Calu3 (cell line): ENCODE data around the gene CHRDL1. TPM values are rescaled to one million over a fixed set of nuclear protein-coding genes. Genes with fewer than 3 reads are reported as not detected.

Experiments
- BruUV-seq: library from RNA; stranded (reverse); fragments of 400-500 nt; replicated peaks from 2 replicates; lab custom pipeline; 2021; lab: Mats Ljungman, UMichigan
- CTCF ChIA-PET: fragments of 300-600 bp; sonication (Branson Sonifier 250); formaldehyde crosslinking; loops from one replicate; lab custom pipeline; 2022; ENCODE audit warnings: antibody characterized with exemption; lab: Charles Lee
- DNase-seq: peaks from one replicate; pipeline ENCODE4 v3.0.0; 2022
- H3K27ac Mint-ChIP-seq: one replicate; pipeline ENCODE4 v1.8.0; 2022; ENCODE audit warnings: mixed read lengths; ENCODE audit not compliant: unreplicated experiment
- H3K27me3 Mint-ChIP-seq: one replicate; pipeline ENCODE4 v1.8.0; 2022; ENCODE audit warnings: mixed read lengths; ENCODE audit not compliant: unreplicated experiment
- H3K36me3 Mint-ChIP-seq: one replicate; pipeline ENCODE4 v1.8.0; 2022; ENCODE audit warnings: mild to moderate bottlenecking, moderate library complexity, mixed read lengths; ENCODE audit not compliant: insufficient read depth, unreplicated experiment
- H3K4me1 Mint-ChIP-seq: one replicate; pipeline ENCODE4 v1.8.0; 2022; ENCODE audit warnings: mild to moderate bottlenecking, low read depth, mixed read lengths; ENCODE audit not compliant: unreplicated experiment
- H3K4me3 Mint-ChIP-seq: one replicate; pipeline ENCODE4 v1.8.0; 2022; ENCODE audit warnings: mild to moderate bottlenecking, low read depth, moderate library complexity, mixed read lengths; ENCODE audit not compliant: unreplicated experiment
- H3K9me3 Mint-ChIP-seq: one replicate; pipeline ENCODE4 v1.8.0; 2022; ENCODE audit warnings: low read depth, mixed read lengths; ENCODE audit not compliant: unreplicated experiment
- intact Hi-C: fragments of 100-400 bp; cut with micrococcal nuclease; formaldehyde crosslinking; loops from one replicate; pipeline ENCODE4 v1.10.0; 2022; ENCODE audit not compliant: unreplicated experiment
- total RNA-seq: library from RNA; stranded (reverse); gene quantifications from 2 replicates; pipeline ENCODE4 v1.2.3, GENCODE V29; 2022
- TF ChIP-seq, protein P1 (sequence below): fragments of 200-600 bp; IDR thresholded peaks from one replicate; pipeline ENCODE4 v1.8.0; 2022; ENCODE audit warnings: antibody characterized with exemption; ENCODE audit not compliant: unreplicated experiment

The CHRDL1 gene
- total RNA-seq, 1 experiment from 2014 or later: not detected

DNA sequence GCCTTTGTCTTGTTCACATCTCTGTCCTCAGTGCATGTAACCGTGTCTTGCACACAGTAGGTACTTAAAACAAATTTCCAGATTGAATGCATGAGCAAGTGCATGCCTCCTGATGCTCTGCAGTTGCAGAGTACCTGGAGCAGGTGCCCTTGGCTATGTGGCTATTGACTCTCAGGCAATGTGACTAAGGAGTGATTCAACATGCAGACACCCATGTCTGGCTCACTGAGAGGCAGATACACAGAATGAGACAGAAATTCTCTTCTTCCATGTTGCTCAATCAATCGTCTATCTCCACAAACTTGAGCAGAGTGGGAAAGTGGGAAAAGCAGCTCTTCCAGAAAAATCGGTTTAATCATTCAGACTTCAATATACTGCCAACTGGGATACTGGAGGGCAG lies 111.0 kb downstream of the CHRDL1 start:
- intact Hi-C loops: no loop called here
- no peak overlapping the region for H3K27ac Mint-ChIP-seq
- H3K4me1 Mint-ChIP-seq: no peaks in the 10 kb centered on the region
- H3K36me3 Mint-ChIP-seq: no peaks in the 10 kb centered on the region
- no TSS peak for BruUV-seq
- no peak for DNase-seq
- no peaks in the 10 kb centered on the region for H3K27me3 Mint-ChIP-seq
- CTCF ChIA-PET: no interaction called here
- TF ChIP-seq, protein P1, sequence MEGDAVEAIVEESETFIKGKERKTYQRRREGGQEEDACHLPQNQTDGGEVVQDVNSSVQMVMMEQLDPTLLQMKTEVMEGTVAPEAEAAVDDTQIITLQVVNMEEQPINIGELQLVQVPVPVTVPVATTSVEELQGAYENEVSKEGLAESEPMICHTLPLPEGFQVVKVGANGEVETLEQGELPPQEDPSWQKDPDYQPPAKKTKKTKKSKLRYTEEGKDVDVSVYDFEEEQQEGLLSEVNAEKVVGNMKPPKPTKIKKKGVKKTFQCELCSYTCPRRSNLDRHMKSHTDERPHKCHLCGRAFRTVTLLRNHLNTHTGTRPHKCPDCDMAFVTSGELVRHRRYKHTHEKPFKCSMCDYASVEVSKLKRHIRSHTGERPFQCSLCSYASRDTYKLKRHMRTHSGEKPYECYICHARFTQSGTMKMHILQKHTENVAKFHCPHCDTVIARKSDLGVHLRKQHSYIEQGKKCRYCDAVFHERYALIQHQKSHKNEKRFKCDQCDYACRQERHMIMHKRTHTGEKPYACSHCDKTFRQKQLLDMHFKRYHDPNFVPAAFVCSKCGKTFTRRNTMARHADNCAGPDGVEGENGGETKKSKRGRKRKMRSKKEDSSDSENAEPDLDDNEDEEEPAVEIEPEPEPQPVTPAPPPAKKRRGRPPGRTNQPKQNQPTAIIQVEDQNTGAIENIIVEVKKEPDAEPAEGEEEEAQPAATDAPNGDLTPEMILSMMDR: no peak
- no peaks in the 10 kb centered on the region for H3K9me3 Mint-ChIP-seq
- no peak overlapping the region for H3K4me3 Mint-ChIP-seq

DNA sequence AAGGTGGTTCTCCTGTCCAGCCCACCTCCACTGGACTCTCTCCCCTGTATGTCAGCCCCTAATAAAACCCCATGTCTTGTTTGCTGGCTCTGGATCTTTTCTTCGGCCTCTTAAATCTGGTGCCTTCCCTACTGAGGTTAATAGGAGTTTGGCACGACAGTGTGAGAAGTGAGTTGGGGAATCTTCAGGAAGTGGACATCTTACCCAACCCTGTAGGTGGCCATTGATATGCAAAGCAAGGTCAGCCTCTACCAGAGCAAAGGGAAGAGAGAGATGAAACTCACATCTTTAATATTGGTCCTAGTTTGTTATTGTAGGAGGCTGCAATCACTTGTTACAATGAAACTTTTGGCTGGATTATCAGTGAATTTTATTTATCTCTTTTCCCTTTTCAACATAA lies 111.7 kb downstream of the CHRDL1 start:
- CTCF ChIA-PET: no interaction called here
- no peaks in the 10 kb centered on the region for H3K4me1 Mint-ChIP-seq
- no peaks in the 10 kb centered on the region for H3K36me3 Mint-ChIP-seq
- intact Hi-C loops: no loop called here
- no TSS peak for BruUV-seq
- no peak overlapping the region for H3K27ac Mint-ChIP-seq
- TF ChIP-seq, protein P1: no peak
- DNase-seq: no peak
- H3K4me3 Mint-ChIP-seq: no peak overlapping the region
- peaks cover 2% of the 10 kb centered on the region for H3K27me3 Mint-ChIP-seq
- H3K9me3 Mint-ChIP-seq: no peaks in the 10 kb centered on the region

DNA sequence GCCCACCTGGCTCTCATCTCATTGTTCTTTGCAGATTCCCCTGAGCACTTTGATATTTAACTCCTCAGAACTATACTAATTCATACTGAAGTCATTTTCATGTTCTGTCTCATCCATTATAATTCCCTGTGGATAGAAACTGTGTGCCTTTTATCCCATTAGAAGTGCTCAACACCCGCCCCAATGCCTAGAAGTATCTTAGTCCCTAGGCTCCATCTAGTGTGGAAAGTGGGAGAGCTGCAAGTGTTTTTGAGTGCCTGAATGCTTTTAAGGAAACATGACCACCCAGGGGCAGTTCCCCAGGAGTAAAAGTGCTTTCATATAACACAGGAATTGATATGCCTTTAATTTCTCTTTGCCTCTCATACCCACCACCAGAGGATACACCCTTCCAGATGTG lies 117.0 kb downstream of the CHRDL1 start:
- Mint-ChIP-seq H3K27me3 (peaks cover 27% of the 10 kb centered on the region), H3K9me3 (no peaks in the 10 kb centered on the region), H3K4me1 (no peaks in the 10 kb centered on the region), H3K27ac (no peak overlapping the region), H3K36me3 (no peaks in the 10 kb centered on the region), H3K4me3 (no peak overlapping the region)
- intact Hi-C loops: no loop called here
- CTCF ChIA-PET: no interaction called here
- TF ChIP-seq, protein P1: no peak
- no peak for DNase-seq
- BruUV-seq: no TSS peak

DNA sequence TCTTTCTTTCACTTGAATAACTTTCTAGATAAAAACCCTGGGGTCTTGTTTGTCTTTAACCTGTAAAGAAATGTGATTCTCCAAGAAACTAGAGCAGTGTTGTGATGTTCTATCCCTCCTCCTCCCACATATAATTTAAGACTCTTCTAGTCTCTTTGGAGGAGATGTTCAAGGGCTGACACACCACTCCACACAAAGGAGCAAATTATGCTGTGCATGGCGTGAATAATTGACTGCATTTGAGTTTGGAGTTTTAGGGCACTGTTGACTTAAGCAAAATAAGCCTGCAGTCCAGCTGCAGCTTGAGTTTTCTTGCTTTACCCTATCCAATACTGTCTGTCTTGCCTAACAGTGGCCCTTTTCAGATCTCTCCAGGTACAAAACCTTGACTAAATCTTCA lies 119.7 kb downstream of the CHRDL1 start:
- H3K4me1 Mint-ChIP-seq: no peaks in the 10 kb centered on the region
- CTCF ChIA-PET: no interaction called here

More for the DNA sequence above, 119.7 kb downstream of the CHRDL1 start:
- H3K9me3 Mint-ChIP-seq: no peaks in the 10 kb centered on the region
- H3K36me3 Mint-ChIP-seq: no peaks in the 10 kb centered on the region
- BruUV-seq: no TSS peak
- intact Hi-C loops: no loop called here
- DNase-seq: no peak
- no peak overlapping the region for H3K4me3 Mint-ChIP-seq
- TF ChIP-seq, protein P1: no peak
- no peak overlapping the region for H3K27ac Mint-ChIP-seq
- H3K27me3 Mint-ChIP-seq: peaks cover 27% of the 10 kb centered on the region
